Smooth muscle cell (in vitro differentiated cells): Measurements from ENCODE around the gene SLC4A11. TPM values are rescaled to one million over a fixed set of nuclear protein-coding genes. Genes with fewer than 3 reads are reported as not detected.

ENCODE experiments used
- DNase-seq: peaks from one replicate; lab custom pipeline; 2025; ENCODE audit not compliant: unreplicated experiment; lab: John Stamatoyannopoulos, UW
- H2AFZ ChIP-seq: fragments of 200-600 bp; sonication (generic); 2 replicates; pipeline ENCODE4 v1.6.0; 2016; ENCODE audit warnings: antibody characterized with exemption, low read depth, mild to moderate bottlenecking
- H3F3A ChIP-seq: fragments of 200-600 bp; sonication (generic); 2 replicates; pipeline ENCODE4 v1.6.0; 2017; ENCODE audit warnings: antibody characterized with exemption, low read depth
- H3K27ac ChIP-seq: fragments of 200-600 bp; sonication (generic); 2 replicates; pipeline ENCODE4 v1.5.1; 2016; ENCODE audit warnings: low read depth, mild to moderate bottlenecking
- H3K27me3 ChIP-seq: fragments of 200-600 bp; sonication (generic); 2 replicates; pipeline ENCODE4 v1.6.1; 2016; ENCODE audit warnings: low read depth, mild to moderate bottlenecking
- H3K36me3 ChIP-seq: fragments of 200-600 bp; sonication (generic); 2 replicates; pipeline ENCODE4 v1.5.1; 2016; ENCODE audit warnings: low read depth
- H3K4me1 ChIP-seq: fragments of 200-600 bp; sonication (generic); 2 replicates; pipeline ENCODE4 v1.5.1; 2016; ENCODE audit warnings: low read depth
- H3K4me2 ChIP-seq: fragments of 200-600 bp; sonication (generic); 2 replicates; pipeline ENCODE4 v1.6.0; 2016; ENCODE audit warnings: mild to moderate bottlenecking
- H3K4me3 ChIP-seq: fragments of 200-600 bp; sonication (generic); 2 replicates; pipeline ENCODE4 v1.5.1; 2016; ENCODE audit warnings: mild to moderate bottlenecking
- H3K79me2 ChIP-seq: fragments of 200-600 bp; sonication (generic); 2 replicates; pipeline ENCODE4 v1.6.0; 2016; ENCODE audit warnings: low read depth, mild to moderate bottlenecking
- H3K9ac ChIP-seq: fragments of 200-600 bp; sonication (generic); 2 replicates; pipeline ENCODE4 v1.6.0; 2016; ENCODE audit warnings: low read depth
- H3K9me3 ChIP-seq: fragments of 200-600 bp; sonication (generic); replicated peaks from 2 replicates; pipeline ENCODE4 v1.5.1; 2016; ENCODE audit warnings: low read depth
- H4K20me1 ChIP-seq: fragments of 200-600 bp; sonication (generic); 2 replicates; pipeline ENCODE4 v1.6.0; 2016; ENCODE audit warnings: low read depth
- whole genome bisulfite sequencing: methylation state at CpG from one replicate; pipeline ENCODE4 v1.1.7; 2016; ENCODE audit warnings: low lambda C conversion rate; 5-methylcytosine and 5-hydroxymethylcytosine counted together
- polyA plus RNA-seq: library from polyadenylated mRNA; unstranded; fragments of >200 nt; fragmentation: Nextera tagmentation; extraction: Ambion mirVana; gene quantifications from 2 replicates; pipeline ENCODE4 v1.2.1, GENCODE V29; 2016
- total RNA-seq: library from RNA; depleted of rRNA; stranded (reverse); fragments of >200 nt; gene quantifications from 2 replicates; pipeline ENCODE4 v1.2.3, GENCODE V29; 2014
- TF ChIP-seq, protein P1 (sequence below): fragments of 200-600 bp; sonication (generic); IDR thresholded peaks from 2 replicates; pipeline ENCODE4 v1.5.1; 2017; ENCODE audit warnings: borderline replicate concordance, mild to moderate bottlenecking, antibody characterized with exemption; ENCODE audit not compliant: insufficient read depth, poor library complexity, severe bottlenecking

The SLC4A11 gene
- total RNA-seq (0.27 and 0.45 TPM in 2 replicates), polyA plus RNA-seq (1.5 and 3.4 TPM in 2 replicates)

GRCh38 chr20:3239026-3239866 lies at the start of gene SLC4A11:
Gene SLC4A11, minus strand, starts transcription at chr20:3239190. Its CDS starts 53 bp downstream, at chr20:3239137.
- Histone ChIP-seq H4K20me1 (no peaks in the 10 kb centered on the region), H3F3A (no peaks in the 10 kb centered on the region), H3K27me3 (peaks cover 47% of the 10 kb centered on the region), H3K36me3 (no peaks in the 10 kb centered on the region), H3K79me2 (no peaks in the 10 kb centered on the region), H3K4me1 (peaks cover 6% of the 10 kb centered on the region), H3K9ac (no peak within 1 kb of the TSS), H3K4me2 (peak within 1 kb of the TSS; percentile 93), H3K4me3 (peak within 1 kb of the TSS; percentile 68), H3K27ac (no peak within 1 kb of the TSS), H3K9me3 (no peaks in the 10 kb centered on the region), H2AFZ (peak within 1 kb of the TSS; percentile 81)
- TF ChIP-seq, protein P1, sequence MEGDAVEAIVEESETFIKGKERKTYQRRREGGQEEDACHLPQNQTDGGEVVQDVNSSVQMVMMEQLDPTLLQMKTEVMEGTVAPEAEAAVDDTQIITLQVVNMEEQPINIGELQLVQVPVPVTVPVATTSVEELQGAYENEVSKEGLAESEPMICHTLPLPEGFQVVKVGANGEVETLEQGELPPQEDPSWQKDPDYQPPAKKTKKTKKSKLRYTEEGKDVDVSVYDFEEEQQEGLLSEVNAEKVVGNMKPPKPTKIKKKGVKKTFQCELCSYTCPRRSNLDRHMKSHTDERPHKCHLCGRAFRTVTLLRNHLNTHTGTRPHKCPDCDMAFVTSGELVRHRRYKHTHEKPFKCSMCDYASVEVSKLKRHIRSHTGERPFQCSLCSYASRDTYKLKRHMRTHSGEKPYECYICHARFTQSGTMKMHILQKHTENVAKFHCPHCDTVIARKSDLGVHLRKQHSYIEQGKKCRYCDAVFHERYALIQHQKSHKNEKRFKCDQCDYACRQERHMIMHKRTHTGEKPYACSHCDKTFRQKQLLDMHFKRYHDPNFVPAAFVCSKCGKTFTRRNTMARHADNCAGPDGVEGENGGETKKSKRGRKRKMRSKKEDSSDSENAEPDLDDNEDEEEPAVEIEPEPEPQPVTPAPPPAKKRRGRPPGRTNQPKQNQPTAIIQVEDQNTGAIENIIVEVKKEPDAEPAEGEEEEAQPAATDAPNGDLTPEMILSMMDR, result no peak
- no peak for DNase-seq
- WGBS, result 1% methylated on average over 64 of the region's 107 CpGs

- H3K27me3 ChIP-seq, result no peaks in the 10 kb centered on the region
- H3K4me1 ChIP-seq, result no peaks in the 10 kb centered on the region
- no peaks in the 10 kb centered on the region for H3K9me3 ChIP-seq
- no peaks in the 10 kb centered on the region for H4K20me1 ChIP-seq
- H3K4me2 ChIP-seq, result no peak overlapping the region
- H3K9ac ChIP-seq, result no peak overlapping the region
- 86% methylated on average over 7 of the region's 7 CpGs for WGBS
- DNase-seq, result no peak
- no peaks in the 10 kb centered on the region for H3K79me2 ChIP-seq
- H3K36me3 ChIP-seq, result peaks cover 15% of the 10 kb centered on the region
- no peak overlapping the region for H3K27ac ChIP-seq
- no peaks in the 10 kb centered on the region for H3F3A ChIP-seq
- no peak overlapping the region for H2AFZ ChIP-seq
- no peak overlapping the region for H3K4me3 ChIP-seq
- TF ChIP-seq, protein P1, result no peak
These were observed 44.3 kb upstream of the SLC4A11 start for GRCh38 chr20:3283222-3283820.

DNA sequence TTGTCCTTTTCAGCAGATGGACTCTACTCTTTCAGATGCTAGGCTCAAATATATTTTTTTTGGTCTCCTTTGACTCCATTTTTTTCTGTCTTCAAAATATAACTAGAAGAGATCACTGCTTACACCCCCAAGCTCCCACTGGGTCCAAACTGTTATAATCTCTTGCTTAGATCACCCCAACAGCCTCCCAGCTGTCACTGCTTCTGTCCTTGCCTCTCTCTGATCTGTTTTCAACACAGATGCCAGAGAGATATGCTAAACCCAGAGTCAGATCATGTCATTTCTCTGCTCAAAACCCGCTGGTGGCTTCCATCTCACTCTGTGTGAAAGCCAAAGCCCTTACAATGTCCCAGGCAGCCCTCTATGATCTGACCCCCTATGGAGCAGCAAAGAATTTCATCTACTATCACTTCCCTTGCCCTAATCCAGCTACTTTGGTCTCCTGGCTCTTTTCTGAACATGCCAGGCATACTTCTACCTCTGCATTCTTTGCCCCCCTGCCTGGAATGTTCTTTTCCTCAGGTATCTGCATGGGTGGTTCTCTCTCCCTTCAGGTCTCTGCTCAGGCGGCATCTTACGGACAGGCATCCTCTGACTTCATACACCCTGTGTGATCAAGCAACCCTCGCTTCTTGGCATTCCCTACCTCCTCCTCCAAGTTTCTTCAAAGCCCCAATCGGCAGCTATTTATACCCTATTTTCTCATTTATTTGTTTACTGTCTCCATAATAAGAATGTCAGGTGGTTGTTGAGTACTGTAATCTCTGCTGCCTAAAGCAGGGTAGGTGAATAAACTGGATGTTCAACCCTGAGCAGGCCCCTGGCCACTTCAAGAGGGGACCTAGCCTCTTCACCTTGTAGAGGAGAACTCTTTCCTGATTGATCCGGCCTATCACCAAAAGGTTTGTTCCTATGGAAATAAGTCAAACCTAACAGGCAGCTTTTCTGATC lies 43.6 kb upstream of the SLC4A11 start:
- Histone ChIP-seq H3K9ac (no peak overlapping the region), H3K27ac (no peak overlapping the region), H4K20me1 (no peaks in the 10 kb centered on the region), H3K36me3 (peaks cover 15% of the 10 kb centered on the region), H2AFZ (no peak overlapping the region), H3K27me3 (no peaks in the 10 kb centered on the region), H3K79me2 (no peaks in the 10 kb centered on the region), H3F3A (no peaks in the 10 kb centered on the region), H3K4me3 (no peak overlapping the region), H3K4me1 (no peaks in the 10 kb centered on the region), H3K9me3 (no peaks in the 10 kb centered on the region), H3K4me2 (no peak overlapping the region)
- DNase-seq, result no peak
- TF ChIP-seq, protein P1, result no peak
- WGBS, result 94% methylated on average over 6 of the region's 6 CpGs
